A549 treated with DMSO at 1 μM for 4 hours (cell line): Measurements from ENCODE around the gene RLN2. TPM values are rescaled to one million over a fixed set of nuclear protein-coding genes. Genes with fewer than 3 reads are reported as not detected.

Experiments
- total RNA-seq: library from RNA; stranded (reverse); fragments of 200-300 nt; extraction: Qiagen RNA extraction; gene quantifications from 5 replicates; pipeline ENCODE4 v1.2.3, GENCODE V29; 2022; ENCODE audit warnings: low read depth

RLN2 gene, protein sequence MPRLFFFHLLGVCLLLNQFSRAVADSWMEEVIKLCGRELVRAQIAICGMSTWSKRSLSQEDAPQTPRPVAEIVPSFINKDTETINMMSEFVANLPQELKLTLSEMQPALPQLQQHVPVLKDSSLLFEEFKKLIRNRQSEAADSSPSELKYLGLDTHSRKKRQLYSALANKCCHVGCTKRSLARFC
- total RNA-seq = 0.19 to 0.47 TPM (median 0.24 TPM) in 4 of 5 replicates, not detected in the other

DNA sequence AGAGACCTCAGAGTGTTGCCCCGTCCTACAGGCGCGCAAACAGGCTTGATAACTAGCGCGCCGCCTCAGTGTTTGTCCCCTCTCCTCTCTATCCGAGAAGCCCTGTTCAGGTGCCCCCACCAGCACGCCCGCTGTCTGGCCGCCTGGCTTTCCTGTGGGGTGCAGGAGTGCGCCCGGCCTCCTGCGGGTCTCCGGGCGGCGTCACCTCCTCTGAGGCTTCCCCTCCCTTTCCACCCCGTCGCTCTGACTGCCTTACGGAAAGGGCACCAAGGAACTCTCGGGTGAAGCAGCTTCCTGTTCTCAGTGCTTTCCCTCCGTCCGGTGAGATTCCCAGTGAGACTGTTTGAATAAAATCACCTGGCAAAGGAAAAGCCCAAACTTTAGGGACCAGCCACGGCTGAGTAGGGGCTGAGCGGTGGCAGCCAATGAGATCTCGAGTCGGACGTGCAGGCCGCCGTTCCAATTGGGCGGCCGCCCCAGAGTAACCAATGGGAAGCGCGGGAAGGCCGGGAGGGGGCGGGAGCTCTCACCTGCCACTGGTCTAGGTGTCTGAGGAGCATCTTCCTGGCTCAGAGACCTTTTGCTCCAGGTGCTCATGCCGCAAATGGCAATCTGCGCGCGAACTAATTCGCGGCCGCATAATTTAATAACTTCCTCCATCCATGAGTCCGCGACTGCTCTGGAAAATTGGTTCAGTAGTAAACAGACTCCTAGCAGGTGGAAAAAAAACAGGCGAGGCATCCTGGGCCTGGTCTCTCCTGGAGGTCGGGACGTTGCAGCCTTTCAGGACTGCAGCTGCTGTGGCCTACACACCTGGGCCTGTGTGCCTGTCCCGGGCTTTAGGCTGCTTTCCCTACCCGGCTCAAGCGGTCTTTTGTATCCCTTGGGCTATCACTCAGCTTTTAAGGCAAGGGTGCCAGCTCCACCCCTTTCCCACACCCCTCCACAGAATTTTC, at the start of gene RLN2:
Gene RLN2, minus strand, starts transcription at position 877 of the 956 bp plus-strand sequence. Its CDS starts 136 bp downstream, at position 741.

DNA sequence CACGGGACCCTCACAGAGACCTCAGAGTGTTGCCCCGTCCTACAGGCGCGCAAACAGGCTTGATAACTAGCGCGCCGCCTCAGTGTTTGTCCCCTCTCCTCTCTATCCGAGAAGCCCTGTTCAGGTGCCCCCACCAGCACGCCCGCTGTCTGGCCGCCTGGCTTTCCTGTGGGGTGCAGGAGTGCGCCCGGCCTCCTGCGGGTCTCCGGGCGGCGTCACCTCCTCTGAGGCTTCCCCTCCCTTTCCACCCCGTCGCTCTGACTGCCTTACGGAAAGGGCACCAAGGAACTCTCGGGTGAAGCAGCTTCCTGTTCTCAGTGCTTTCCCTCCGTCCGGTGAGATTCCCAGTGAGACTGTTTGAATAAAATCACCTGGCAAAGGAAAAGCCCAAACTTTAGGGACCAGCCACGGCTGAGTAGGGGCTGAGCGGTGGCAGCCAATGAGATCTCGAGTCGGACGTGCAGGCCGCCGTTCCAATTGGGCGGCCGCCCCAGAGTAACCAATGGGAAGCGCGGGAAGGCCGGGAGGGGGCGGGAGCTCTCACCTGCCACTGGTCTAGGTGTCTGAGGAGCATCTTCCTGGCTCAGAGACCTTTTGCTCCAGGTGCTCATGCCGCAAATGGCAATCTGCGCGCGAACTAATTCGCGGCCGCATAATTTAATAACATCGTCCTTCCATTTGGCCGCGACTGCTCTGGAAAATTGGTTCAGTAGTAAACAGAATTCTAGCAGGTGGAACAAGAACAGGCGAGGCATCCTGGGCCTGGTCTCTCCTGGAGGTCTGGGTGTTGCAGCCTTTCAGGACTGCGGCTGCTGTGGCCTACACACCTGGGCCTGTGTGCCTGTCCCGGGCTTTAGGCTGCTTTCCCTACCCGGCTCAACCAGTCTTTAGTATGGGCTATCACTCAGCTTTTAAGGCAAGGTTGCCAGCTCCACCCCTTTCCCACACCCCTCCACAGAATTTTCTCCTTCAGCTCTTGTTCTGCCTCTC, 34.8 kb upstream of the RLN2 start, which contains the start of gene RLN1:
Gene RLN1, minus strand, starts transcription at position 885 of the 990 bp plus-strand sequence. Its CDS starts 130 bp downstream, at position 755.

Other genes with a start within 250 kb of the RLN2 start
- gene INSL6, start 119.1 kb downstream of the RLN2 start, total RNA-seq = not detected in 5 replicates
- 15.5 to 19.2 TPM (median 18.0 TPM) in 5 replicates for gene INSL4, start 73.3 kb downstream of the RLN2 start, total RNA-seq
- gene RLN1, start 35.2 kb upstream of the RLN2 start, total RNA-seq = not detected in 5 replicates
- 23.2 to 29.4 TPM (median 25.2 TPM) in 5 replicates for gene PLGRKT, start 133.2 kb upstream of the RLN2 start, total RNA-seq
- gene CD274, start 145.8 kb upstream of the RLN2 start, total RNA-seq = 1.9 to 3.1 TPM (median 2.8 TPM) in 5 replicates
- 0.25 to 0.63 TPM (median 0.39 TPM) in 5 replicates for gene PDCD1LG2, start 205.8 kb upstream of the RLN2 start, total RNA-seq